Germinal center (tissue), 1 donor: ENCODE measurements around the gene NINJ2.

ENCODE experiments used
- DNase-seq: peaks from one replicate; pipeline ENCODE4 v3.0.0; 2012; ENCODE audit warnings: mixed read lengths, low spot score

The NINJ2 gene

GRCh38 chr12:530821-531220, 132.4 kb downstream of the NINJ2 start:
- no peak for DNase-seq

DNA sequence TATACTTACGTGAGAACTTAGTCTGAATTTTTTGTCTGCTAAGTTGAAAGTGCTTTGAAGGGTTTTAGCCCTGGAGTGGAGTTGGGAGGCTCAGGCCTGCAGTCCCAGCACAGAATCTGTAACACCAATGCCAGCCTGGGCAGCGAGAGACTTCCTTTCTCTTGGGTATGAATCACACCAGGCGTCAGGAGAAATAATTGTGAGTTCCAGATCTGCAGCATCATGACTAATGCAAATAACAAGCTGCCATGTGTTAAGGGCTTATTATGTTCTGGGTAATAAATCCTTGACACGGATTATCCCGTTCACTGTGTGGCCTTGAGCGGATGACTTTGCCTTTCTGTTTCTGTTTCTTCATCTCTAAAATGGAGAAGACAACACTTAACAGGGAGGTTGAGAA, 132.9 kb downstream of the NINJ2 start:
- no peak for DNase-seq

GRCh38 chr12:527729-528128, 135.5 kb downstream of the NINJ2 start:
- no peak for DNase-seq

DNA sequence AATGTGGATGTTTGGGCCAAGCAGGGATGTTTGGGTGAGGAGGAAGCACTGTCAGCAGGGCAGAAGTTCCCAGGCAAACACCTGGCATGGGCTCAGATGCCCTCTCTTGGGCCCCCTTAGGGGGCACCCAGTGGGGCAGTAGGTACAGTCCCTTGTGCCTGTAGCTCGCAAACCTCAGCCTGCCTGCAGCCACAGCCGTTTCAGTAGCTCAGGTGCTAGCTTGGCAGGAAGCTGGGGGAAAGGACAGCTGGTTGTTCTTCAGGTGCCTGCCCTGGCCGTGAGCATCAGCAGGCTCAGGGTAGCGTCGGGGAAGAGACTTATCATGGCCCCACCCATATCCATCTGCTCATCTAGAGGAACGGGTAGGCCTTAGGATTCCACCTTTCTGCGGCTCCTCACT, 136.0 kb downstream of the NINJ2 start:
- DNase-seq, result no peak

- no peak for DNase-seq
Measured at GRCh38 chr12:526089-526488, 137.2 kb downstream of the NINJ2 start.

DNA sequence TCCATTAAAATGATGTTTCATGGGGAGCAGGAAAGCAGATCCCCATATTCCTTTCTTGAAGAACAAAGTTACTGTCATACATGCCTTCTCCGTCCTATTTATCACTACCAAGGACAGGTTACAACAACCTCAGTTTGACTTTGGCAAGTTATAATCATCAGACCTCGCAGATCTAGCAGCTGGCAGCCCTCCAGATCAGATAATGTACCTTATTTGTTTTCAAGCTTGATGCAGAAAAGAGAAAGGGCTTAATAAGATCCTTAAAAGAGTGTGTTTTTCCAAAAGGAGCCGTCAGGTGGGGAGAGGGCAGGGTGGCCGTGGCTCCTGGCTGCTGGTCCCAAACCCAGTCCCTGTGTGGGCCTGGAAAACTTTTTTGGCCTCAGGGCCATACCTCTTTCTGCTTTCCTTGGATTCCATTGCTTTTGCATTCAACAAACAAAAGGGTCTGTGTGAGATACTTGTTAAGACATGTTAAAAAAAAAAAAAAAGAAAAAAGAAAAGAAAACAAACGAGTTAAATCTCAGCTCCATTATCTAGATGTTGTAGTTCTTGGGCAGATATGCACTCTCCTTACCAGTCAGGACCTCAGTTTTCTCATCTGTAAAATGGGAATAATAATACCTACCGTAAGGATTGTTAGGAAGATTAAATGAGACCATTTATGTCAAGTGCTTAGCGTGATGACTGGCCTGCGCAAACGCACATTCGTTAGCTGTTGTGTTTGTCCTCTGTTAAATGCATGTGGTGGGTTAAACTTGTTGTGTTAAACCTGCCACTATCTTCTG, 138.9 kb downstream of the NINJ2 start:
- DNase-seq, result no peak

- no peak for DNase-seq
Measured at GRCh38 chr12:522692-523378, 140.4 kb downstream of the NINJ2 start.

- no peak for DNase-seq
Measured at GRCh38 chr12:520119-520518, 143.1 kb downstream of the NINJ2 start.

DNA sequence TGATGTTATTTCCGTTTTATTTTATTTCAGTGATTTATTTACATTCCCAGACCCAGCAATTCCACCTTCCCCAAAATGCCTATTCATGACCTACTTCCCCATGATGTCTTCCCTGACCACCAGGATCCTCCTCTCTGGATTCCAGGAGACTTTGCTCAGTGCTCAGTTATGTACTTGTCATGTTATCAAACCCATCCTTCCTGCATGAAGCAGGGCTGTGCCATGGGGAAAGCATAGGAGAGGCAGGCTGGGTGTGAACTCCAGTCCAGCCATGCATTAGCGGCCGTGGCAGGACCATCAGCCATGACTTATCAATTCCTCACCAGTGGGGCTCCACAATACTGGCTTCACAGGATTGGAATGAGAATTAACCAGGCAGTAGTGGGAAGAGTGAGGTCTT, 145.7 kb downstream of the NINJ2 start:
- DNase-seq, result no peak
